Measurements from ENCODE around the gene CCDC13. TPM values are rescaled to one million over a fixed set of nuclear protein-coding genes. Genes with fewer than 3 reads are reported as not detected.

CCDC13 gene
- total and polyA plus RNA-seq, 2 of the 13 experiments (the other 11 are each of a cell fraction or from before 2014, with no cell fraction given) = 0.22 to 0.51 TPM

DNA sequence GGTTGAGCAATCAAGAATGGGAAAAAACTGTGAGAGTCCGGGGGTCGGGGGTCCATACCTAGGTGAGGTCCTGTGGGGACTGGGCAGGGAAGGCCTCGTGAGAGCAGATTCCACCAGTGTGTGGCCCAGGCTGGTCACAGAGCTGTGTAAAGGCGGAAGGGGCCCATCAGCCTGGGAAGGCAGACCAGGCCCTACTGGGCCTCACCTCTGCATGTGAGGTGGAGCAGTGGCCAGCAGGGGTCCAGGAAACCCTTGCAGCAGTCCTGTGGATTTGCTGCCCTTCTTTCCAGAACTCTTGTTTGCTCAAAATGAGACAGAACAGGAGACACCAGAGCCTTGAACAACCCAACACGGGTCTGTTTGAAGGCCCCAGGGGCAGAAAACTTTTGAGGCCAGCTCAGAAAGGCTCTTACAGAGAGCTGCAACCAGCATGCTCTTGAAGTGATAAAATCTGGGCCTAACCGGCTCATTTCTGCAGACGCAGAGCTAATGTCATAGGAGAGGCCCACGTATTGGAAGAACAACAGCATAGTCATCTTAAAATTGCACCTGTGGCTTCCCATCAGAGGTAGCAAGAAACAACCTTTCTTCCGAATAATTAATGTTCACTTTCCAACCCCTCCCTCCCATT lies 40.1 kb downstream of the CCDC13 start (continued):
- TF ChIP-seq, protein P1, sequence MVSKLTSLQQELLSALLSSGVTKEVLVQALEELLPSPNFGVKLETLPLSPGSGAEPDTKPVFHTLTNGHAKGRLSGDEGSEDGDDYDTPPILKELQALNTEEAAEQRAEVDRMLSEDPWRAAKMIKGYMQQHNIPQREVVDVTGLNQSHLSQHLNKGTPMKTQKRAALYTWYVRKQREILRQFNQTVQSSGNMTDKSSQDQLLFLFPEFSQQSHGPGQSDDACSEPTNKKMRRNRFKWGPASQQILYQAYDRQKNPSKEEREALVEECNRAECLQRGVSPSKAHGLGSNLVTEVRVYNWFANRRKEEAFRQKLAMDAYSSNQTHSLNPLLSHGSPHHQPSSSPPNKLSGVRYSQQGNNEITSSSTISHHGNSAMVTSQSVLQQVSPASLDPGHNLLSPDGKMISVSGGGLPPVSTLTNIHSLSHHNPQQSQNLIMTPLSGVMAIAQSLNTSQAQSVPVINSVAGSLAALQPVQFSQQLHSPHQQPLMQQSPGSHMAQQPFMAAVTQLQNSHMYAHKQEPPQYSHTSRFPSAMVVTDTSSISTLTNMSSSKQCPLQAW (CRISPR knock-in tag; IDR thresholded peaks at IDR 0.05) = no peak
- TF ChIP-seq, protein P2, sequence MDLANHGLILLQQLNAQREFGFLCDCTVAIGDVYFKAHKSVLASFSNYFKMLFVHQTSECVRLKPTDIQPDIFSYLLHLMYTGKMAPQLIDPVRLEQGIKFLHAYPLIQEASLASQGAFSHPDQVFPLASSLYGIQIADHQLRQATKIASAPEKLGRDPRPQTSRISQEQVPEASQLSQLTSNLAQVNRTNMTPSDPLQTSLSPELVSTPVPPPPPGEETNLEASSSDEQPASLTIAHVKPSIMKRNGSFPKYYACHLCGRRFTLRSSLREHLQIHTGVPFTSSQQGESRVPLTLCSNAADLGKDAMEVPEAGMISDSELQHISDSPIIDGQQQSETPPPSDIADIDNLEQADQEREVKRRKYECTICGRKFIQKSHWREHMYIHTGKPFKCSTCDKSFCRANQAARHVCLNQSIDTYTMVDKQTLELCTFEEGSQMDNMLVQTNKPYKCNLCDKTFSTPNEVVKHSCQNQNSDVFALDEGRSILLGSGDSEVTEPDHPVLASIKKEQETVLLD (CRISPR knock-in tag; IDR thresholded peaks at IDR 0.05; ENCODE audit: low read depth) = no peak
- TF ChIP-seq, protein P3, sequence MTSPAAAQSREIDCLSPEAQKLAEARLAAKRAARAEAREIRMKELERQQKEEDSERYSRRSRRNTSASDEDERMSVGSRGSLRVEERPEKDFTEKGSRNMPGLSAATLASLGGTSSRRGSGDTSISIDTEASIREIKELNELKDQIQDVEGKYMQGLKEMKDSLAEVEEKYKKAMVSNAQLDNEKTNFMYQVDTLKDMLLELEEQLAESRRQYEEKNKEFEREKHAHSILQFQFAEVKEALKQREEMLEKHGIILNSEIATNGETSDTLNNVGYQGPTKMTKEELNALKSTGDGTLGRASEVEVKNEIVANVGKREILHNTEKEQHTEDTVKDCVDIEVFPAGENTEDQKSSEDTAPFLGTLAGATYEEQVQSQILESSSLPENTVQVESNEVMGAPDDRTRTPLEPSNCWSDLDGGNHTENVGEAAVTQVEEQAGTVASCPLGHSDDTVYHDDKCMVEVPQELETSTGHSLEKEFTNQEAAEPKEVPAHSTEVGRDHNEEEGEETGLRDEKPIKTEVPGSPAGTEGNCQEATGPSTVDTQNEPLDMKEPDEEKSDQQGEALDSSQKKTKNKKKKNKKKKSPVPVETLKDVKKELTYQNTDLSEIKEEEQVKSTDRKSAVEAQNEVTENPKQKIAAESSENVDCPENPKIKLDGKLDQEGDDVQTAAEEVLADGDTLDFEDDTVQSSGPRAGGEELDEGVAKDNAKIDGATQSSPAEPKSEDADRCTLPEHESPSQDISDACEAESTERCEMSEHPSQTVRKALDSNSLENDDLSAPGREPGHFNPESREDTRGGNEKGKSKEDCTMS (CRISPR knock-in tag; conservative IDR thresholded peaks at IDR 0.05) = no peak
- TF ChIP-seq CCAR2 (optimal IDR thresholded peaks at IDR 0.05; ENCODE audit: low read depth, low read length) (no peak), TOE1 (CRISPR knock-in tag; IDR thresholded peaks at IDR 0.05) (no peak), KDM3A (CRISPR knock-in tag; IDR thresholded peaks at IDR 0.05; ENCODE audit: low read depth) (no peak), ZNF121 (CRISPR knock-in tag; IDR thresholded peaks at IDR 0.05) (0 out of 2 replicates have a peak, but pooled peaks have one; percentile 43), ZNF672 (CRISPR knock-in tag; IDR thresholded peaks at IDR 0.05) (no peak), PHF21A (CRISPR knock-in tag; IDR thresholded peaks at IDR 0.05) (no peak; the same call in 1 of the 2 replicates)
- TF ChIP-seq, protein P4, sequence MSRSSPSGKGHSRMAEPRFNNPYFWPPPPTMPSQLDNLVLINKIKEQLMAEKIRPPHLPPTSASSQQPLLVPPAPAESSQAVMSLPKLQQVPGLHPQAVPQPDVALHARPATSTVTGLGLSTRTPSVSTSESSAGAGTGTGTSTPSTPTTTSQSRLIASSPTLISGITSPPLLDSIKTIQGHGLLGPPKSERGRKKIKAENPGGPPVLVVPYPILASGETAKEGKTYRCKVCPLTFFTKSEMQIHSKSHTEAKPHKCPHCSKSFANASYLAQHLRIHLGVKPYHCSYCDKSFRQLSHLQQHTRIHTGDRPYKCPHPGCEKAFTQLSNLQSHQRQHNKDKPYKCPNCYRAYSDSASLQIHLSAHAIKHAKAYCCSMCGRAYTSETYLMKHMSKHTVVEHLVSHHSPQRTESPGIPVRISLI (CRISPR knock-in tag; IDR thresholded peaks at IDR 0.05; ENCODE audit: borderline replicate concordance) = no peak
- TF ChIP-seq, protein P5, sequence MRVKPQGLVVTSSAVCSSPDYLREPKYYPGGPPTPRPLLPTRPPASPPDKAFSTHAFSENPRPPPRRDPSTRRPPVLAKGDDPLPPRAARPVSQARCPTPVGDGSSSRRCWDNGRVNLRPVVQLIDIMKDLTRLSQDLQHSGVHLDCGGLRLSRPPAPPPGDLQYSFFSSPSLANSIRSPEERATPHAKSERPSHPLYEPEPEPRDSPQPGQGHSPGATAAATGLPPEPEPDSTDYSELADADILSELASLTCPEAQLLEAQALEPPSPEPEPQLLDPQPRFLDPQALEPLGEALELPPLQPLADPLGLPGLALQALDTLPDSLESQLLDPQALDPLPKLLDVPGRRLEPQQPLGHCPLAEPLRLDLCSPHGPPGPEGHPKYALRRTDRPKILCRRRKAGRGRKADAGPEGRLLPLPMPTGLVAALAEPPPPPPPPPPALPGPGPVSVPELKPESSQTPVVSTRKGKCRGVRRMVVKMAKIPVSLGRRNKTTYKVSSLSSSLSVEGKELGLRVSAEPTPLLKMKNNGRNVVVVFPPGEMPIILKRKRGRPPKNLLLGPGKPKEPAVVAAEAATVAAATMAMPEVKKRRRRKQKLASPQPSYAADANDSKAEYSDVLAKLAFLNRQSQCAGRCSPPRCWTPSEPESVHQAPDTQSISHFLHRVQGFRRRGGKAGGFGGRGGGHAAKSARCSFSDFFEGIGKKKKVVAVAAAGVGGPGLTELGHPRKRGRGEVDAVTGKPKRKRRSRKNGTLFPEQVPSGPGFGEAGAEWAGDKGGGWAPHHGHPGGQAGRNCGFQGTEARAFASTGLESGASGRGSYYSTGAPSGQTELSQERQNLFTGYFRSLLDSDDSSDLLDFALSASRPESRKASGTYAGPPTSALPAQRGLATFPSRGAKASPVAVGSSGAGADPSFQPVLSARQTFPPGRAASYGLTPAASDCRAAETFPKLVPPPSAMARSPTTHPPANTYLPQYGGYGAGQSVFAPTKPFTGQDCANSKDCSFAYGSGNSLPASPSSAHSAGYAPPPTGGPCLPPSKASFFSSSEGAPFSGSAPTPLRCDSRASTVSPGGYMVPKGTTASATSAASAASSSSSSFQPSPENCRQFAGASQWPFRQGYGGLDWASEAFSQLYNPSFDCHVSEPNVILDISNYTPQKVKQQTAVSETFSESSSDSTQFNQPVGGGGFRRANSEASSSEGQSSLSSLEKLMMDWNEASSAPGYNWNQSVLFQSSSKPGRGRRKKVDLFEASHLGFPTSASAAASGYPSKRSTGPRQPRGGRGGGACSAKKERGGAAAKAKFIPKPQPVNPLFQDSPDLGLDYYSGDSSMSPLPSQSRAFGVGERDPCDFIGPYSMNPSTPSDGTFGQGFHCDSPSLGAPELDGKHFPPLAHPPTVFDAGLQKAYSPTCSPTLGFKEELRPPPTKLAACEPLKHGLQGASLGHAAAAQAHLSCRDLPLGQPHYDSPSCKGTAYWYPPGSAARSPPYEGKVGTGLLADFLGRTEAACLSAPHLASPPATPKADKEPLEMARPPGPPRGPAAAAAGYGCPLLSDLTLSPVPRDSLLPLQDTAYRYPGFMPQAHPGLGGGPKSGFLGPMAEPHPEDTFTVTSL (CRISPR knock-in tag; IDR thresholded peaks at IDR 0.05; ENCODE audit: borderline replicate concordance) = no peak
- TF ChIP-seq, protein P6, sequence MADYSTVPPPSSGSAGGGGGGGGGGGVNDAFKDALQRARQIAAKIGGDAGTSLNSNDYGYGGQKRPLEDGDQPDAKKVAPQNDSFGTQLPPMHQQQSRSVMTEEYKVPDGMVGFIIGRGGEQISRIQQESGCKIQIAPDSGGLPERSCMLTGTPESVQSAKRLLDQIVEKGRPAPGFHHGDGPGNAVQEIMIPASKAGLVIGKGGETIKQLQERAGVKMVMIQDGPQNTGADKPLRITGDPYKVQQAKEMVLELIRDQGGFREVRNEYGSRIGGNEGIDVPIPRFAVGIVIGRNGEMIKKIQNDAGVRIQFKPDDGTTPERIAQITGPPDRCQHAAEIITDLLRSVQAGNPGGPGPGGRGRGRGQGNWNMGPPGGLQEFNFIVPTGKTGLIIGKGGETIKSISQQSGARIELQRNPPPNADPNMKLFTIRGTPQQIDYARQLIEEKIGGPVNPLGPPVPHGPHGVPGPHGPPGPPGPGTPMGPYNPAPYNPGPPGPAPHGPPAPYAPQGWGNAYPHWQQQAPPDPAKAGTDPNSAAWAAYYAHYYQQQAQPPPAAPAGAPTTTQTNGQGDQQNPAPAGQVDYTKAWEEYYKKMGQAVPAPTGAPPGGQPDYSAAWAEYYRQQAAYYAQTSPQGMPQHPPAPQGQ (CRISPR knock-in tag; IDR thresholded peaks at IDR 0.05; ENCODE audit: borderline replicate concordance) = no peak

Data from HepG2 (cell line).